GM12873 (cell line): ENCODE data around the gene SEMA4D.

Experiments
- CTCF ChIP-seq: IDR thresholded peaks from 2 replicates; pipeline ENCODE4 v1.5.1; 2012; ENCODE audit warnings: low read depth, mild to moderate bottlenecking, moderate library complexity, low read length, control low read depth; ENCODE audit not compliant: insufficient read depth; ENCODE audit errors: missing control alignments

SEMA4D gene

GRCh38 chr9:89361816-89362646 is 135.9 kb downstream of the SEMA4D start:
- TF ChIP-seq CTCF = no peak

GRCh38 chr9:89361031-89361430 is 136.9 kb downstream of the SEMA4D start:
- no peak for TF ChIP-seq CTCF

- no peak for TF ChIP-seq CTCF
Measured at GRCh38 chr9:89360465-89360864, 137.4 kb downstream of the SEMA4D start.

GRCh38 chr9:89359751-89360261 is 138.1 kb downstream of the SEMA4D start:
- TF ChIP-seq CTCF = no peak

- TF ChIP-seq CTCF = no peak
Measured at GRCh38 chr9:89358985-89359384, 138.9 kb downstream of the SEMA4D start.

- TF ChIP-seq CTCF = no peak
Measured at GRCh38 chr9:89358376-89358916, 139.5 kb downstream of the SEMA4D start.

- no peak for TF ChIP-seq CTCF
Measured at GRCh38 chr9:89357331-89358197, 140.3 kb downstream of the SEMA4D start.
